H9 (cell line): ENCODE measurements around the gene IPO13. TPM values are rescaled to one million over a fixed set of nuclear protein-coding genes. Genes with fewer than 3 reads are reported as not detected.

Experiments
- DNase-seq: peaks from one replicate; pipeline ENCODE4 v3.0.0-alpha.2; 2017
- H2AFZ ChIP-seq: one replicate; pipeline ENCODE4 v1.6.1; 2013; ENCODE audit warnings: mild to moderate bottlenecking, low read length, control low read depth, moderate library complexity
- H2AK5ac ChIP-seq: 2 replicates; pipeline ENCODE4 v1.6.1; 2013; ENCODE audit warnings: low read length, control low read depth, mixed read lengths; ENCODE audit not compliant: insufficient read length
- H2BK120ac ChIP-seq: one replicate; pipeline ENCODE4 v1.6.1; 2013; ENCODE audit warnings: low read depth, mild to moderate bottlenecking, low read length, control low read depth, inconsistent platforms; ENCODE audit not compliant: poor library complexity, severe bottlenecking
- H2BK12ac ChIP-seq: 2 replicates; pipeline ENCODE4 v1.6.1; 2013; ENCODE audit warnings: low read length, control low read depth, mixed read lengths, low read depth; ENCODE audit not compliant: insufficient read length
- H2BK15ac ChIP-seq: 2 replicates; pipeline ENCODE4 v1.6.1; 2013; ENCODE audit warnings: low read depth, low read length, control low read depth
- H2BK20ac ChIP-seq: one replicate; pipeline ENCODE4 v1.6.1; 2013; ENCODE audit warnings: low read depth, mild to moderate bottlenecking, low read length, control low read depth, inconsistent platforms; ENCODE audit not compliant: poor library complexity, severe bottlenecking
- H2BK5ac ChIP-seq: 2 replicates; pipeline ENCODE4 v1.6.1; 2013; ENCODE audit warnings: low read length, control low read depth, mixed read lengths; ENCODE audit not compliant: insufficient read length
- H3K14ac ChIP-seq: 2 replicates; pipeline ENCODE4 v1.6.1; 2013; ENCODE audit warnings: low read length, control low read depth; ENCODE audit not compliant: insufficient read depth
- H3K18ac ChIP-seq: 2 replicates; pipeline ENCODE4 v1.6.1; 2013; ENCODE audit warnings: low read depth, mild to moderate bottlenecking, mixed read lengths, low read length, control low read depth; ENCODE audit not compliant: insufficient read length
- H3K23ac ChIP-seq: 2 replicates; pipeline ENCODE4 v1.6.1; 2013; ENCODE audit warnings: low read length, control low read depth, mixed read lengths, low read depth; ENCODE audit not compliant: insufficient read length
- H3K23me2 ChIP-seq: 2 replicates; pipeline ENCODE4 v1.6.1; 2013; ENCODE audit warnings: low read depth, mild to moderate bottlenecking, mixed read lengths, low read length, control low read depth; ENCODE audit not compliant: insufficient read length, poor library complexity, severe bottlenecking
- H3K27ac ChIP-seq: 2 replicates; pipeline ENCODE4 v1.5.1; 2013; ENCODE audit warnings: low read length, control low read depth, mixed read lengths, low read depth; ENCODE audit not compliant: insufficient read length
- H3K27me3 ChIP-seq: 2 replicates; pipeline ENCODE4 v1.6.1; 2013; ENCODE audit warnings: low read length, control low read depth, inconsistent platforms; ENCODE audit not compliant: insufficient read depth
- H3K4ac ChIP-seq: 2 replicates; pipeline ENCODE4 v1.6.1; 2013; ENCODE audit warnings: low read depth, mild to moderate bottlenecking, control low read depth, inconsistent platforms, low read length, moderate library complexity
- H3K4me1 ChIP-seq: 2 replicates; pipeline ENCODE4 v1.6.1; 2013; ENCODE audit warnings: low read length, control low read depth, inconsistent platforms; ENCODE audit not compliant: insufficient read depth
- H3K4me2 ChIP-seq: 2 replicates; pipeline ENCODE4 v1.6.1; 2013; ENCODE audit warnings: low read length, control low read depth, mixed read lengths; ENCODE audit not compliant: insufficient read length, insufficient read depth
- H3K56ac ChIP-seq: 2 replicates; pipeline ENCODE4 v1.6.1; 2013; ENCODE audit warnings: low read depth, mild to moderate bottlenecking, mixed read lengths, low read length, control low read depth; ENCODE audit not compliant: insufficient read length
- H3K79me1 ChIP-seq: 2 replicates; pipeline ENCODE4 v1.6.1; 2013; ENCODE audit warnings: low read depth, mild to moderate bottlenecking, moderate library complexity, low read length, control low read depth, inconsistent platforms; ENCODE audit not compliant: insufficient read depth, poor library complexity, severe bottlenecking
- H3K79me2 ChIP-seq: 2 replicates; pipeline ENCODE4 v1.6.1; 2013; ENCODE audit warnings: low read length, control low read depth, inconsistent platforms; ENCODE audit not compliant: insufficient read depth
- H3K9ac ChIP-seq: 2 replicates; pipeline ENCODE4 v1.6.1; 2013; ENCODE audit warnings: low read length, control low read depth, mixed read lengths; ENCODE audit not compliant: insufficient read length; ENCODE audit errors: extremely low read depth
- H3K9me3 ChIP-seq: one replicate; pipeline ENCODE4 v1.6.1; 2013; ENCODE audit warnings: low read depth, low read length, inconsistent platforms; ENCODE audit not compliant: control insufficient read depth
- H3T11ph ChIP-seq: one replicate; pipeline ENCODE4 v1.6.1; 2013; ENCODE audit warnings: mild to moderate bottlenecking, low read length, control low read depth, inconsistent platforms
- H4K20me1 ChIP-seq: one replicate; pipeline ENCODE4 v1.6.1; 2013; ENCODE audit not compliant: control insufficient read depth, insufficient read length, insufficient read depth
- H4K5ac ChIP-seq: 2 replicates; pipeline ENCODE4 v1.6.1; 2013; ENCODE audit warnings: low read depth, mild to moderate bottlenecking, mixed read lengths, low read length, control low read depth; ENCODE audit not compliant: insufficient read length
- H4K8ac ChIP-seq: replicated peaks from 2 replicates; pipeline ENCODE4 v1.6.1; 2013; ENCODE audit warnings: low read length, control low read depth, mixed read lengths, low read depth; ENCODE audit not compliant: insufficient read length
- H4K91ac ChIP-seq: 2 replicates; pipeline ENCODE4 v1.6.1; 2013; ENCODE audit warnings: low read depth, mild to moderate bottlenecking, moderate library complexity, mixed read lengths, low read length, control low read depth; ENCODE audit not compliant: insufficient read length
- H3K27ac Mint-ChIP-seq, 3 experiments: 2 replicates in 2 of 3; 3 replicates in 1 of 3; pipeline ENCODE4 v1.8.0; 2020 to 2021; ENCODE audit warnings: mixed read lengths in 3 of 3, mild to moderate bottlenecking in 1 of 3, moderate library complexity in 1 of 3
- H3K27me3 Mint-ChIP-seq: 2 replicates; pipeline ENCODE4 v1.8.0; 2021; ENCODE audit warnings: low read depth, mild to moderate bottlenecking, moderate library complexity, mixed read lengths
- H3K36me3 Mint-ChIP-seq, 3 experiments: 2 replicates in 2 of 3; 3 replicates in 1 of 3; pipeline ENCODE4 v1.8.0; 2020 to 2021; ENCODE audit warnings: low read depth in 3 of 3, mixed read lengths in 3 of 3; ENCODE audit not compliant: insufficient read depth in 1 of 3
- H3K4me1 Mint-ChIP-seq, 2 experiments: 2 replicates each; pipeline ENCODE4 v1.8.0; 2020; ENCODE audit warnings: mixed read lengths in 2 of 2
- H3K4me3 Mint-ChIP-seq, 2 experiments: 2 replicates in 1 of 2; 3 replicates in 1 of 2; pipeline ENCODE4 v1.8.0; 2020 to 2021; ENCODE audit warnings: mild to moderate bottlenecking in 2 of 2, mixed read lengths in 2 of 2, moderate library complexity in 1 of 2
- H3K9me3 Mint-ChIP-seq, 2 experiments: 2 replicates in 1 of 2; 3 replicates in 1 of 2; pipeline ENCODE4 v1.8.0; 2020; ENCODE audit warnings: mild to moderate bottlenecking in 2 of 2, mixed read lengths in 2 of 2, moderate library complexity in 1 of 2
- CTCF ChIP-seq: fragments of 200-600 bp; sonication (generic); conservative IDR thresholded peaks from 3 replicates; pipeline ENCODE4 v1.8.0; 2021; ENCODE audit warnings: antibody characterized with exemption, mild to moderate bottlenecking
- WGBS: extraction: QIAGEN DNeasy Blood & Tissue Kit; methylation state at CpG from one replicate; pipeline ENCODE4 v1.1.7; 2013; ENCODE audit warnings: missing lambda C conversion rate, low lambda C conversion rate, mixed read lengths; ENCODE audit not compliant: insufficient read length; ENCODE audit errors: extremely low coverage; 5-methylcytosine and 5-hydroxymethylcytosine counted together
- total RNA-seq: library from RNA; stranded (reverse); gene quantifications from 2 replicates; pipeline ENCODE4 v1.2.1, GENCODE V29; 2021

IPO13 gene
- total RNA-seq, 1 experiment from 2014 or later: 24.5 TPM

GRCh38 chr1:43986712-43987111, 40.0 kb downstream of the IPO13 start:
- H3K4me1 Mint-ChIP-seq: peaks cover 6 to 7% of the 10 kb centered on the region in 2 experiments
- no peak overlapping the region for H2AFZ ChIP-seq
- no peak for DNase-seq
- no peak overlapping the region for H2BK12ac ChIP-seq
- H2BK120ac ChIP-seq: no peak overlapping the region
- H3K79me2 ChIP-seq: no peaks in the 10 kb centered on the region; the same call in 1 of the 2 replicates
- no peak overlapping the region for H2BK20ac ChIP-seq
- no peak overlapping the region for H4K5ac ChIP-seq
- no peaks in the 10 kb centered on the region for H3K4me1 ChIP-seq
- peaks cover 3% of the 10 kb centered on the region for H3K27me3 Mint-ChIP-seq
- no peak overlapping the region for H2AK5ac ChIP-seq
- no peaks in the 10 kb centered on the region for H4K20me1 ChIP-seq
- no peak overlapping the region for H3K4ac ChIP-seq
- no peaks in the 10 kb centered on the region for H3K9me3 ChIP-seq
- H2BK5ac ChIP-seq: no peak overlapping the region
- H3K9ac ChIP-seq: no peak overlapping the region
- no peak overlapping the region for H3K23ac ChIP-seq
- H4K8ac ChIP-seq: no peak overlapping the region
- H3K23me2 ChIP-seq: peaks cover 8% of the 10 kb centered on the region
- H3T11ph ChIP-seq: no peak overlapping the region
- H3K4me2 ChIP-seq: no peak overlapping the region
- H4K91ac ChIP-seq: no peak overlapping the region
- no peak overlapping the region for H2BK15ac ChIP-seq
- H3K4me3 Mint-ChIP-seq: no peak overlapping the region
- no peak overlapping the region for H3K14ac ChIP-seq
- TF ChIP-seq CTCF: no peak
- no peaks in the 10 kb centered on the region for H3K79me1 ChIP-seq
- H3K18ac ChIP-seq: no peak overlapping the region
- H3K36me3 Mint-ChIP-seq: peaks cover 15 to 49% (median 40%) of the 10 kb centered on the region in 3 experiments; a peak in 6 of 7 replicates
- H3K27ac ChIP-seq: no peak overlapping the region
- WGBS: no CpG with 5 or more reads among the region's 6 CpGs
- no peaks in the 10 kb centered on the region for H3K27me3 ChIP-seq
- no peak overlapping the region for H3K56ac ChIP-seq
- H3K27ac Mint-ChIP-seq: no peak overlapping the region
- H3K9me3 Mint-ChIP-seq: no peaks in the 10 kb centered on the region
